ENCODE results near the gene TMC8. TPM values are rescaled to one million over a fixed set of nuclear protein-coding genes. Genes with fewer than 3 reads are reported as not detected.
A peak's percentile ranks its signal among the peaks of the same experiment; 100 is the strongest.
"Not testable (repeated sequence)": the region's sequence is repeated elsewhere in the genome, so short reads cannot be mapped to it uniquely, and the experiment has no call there.

The TMC8 gene
- total RNA-seq, 1 experiment from 2014 or later, result 0.30 TPM

DNA sequence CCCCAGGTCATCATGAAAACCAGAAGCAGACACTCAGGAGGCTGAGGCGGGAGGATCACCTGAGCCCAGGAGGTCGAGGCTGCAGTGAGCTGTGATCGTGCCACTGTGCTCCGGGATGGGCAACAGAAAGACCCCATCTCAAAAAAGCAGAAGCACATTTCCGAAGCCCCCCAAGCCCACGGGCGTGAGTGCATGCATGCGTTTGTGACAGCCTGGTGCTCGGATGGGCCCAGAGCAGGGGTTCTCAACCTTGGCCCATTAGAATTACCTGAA lies 21.1 kb upstream of the TMC8 start:
- no peak for DNase-seq (ENCODE audit: extremely low read depth, low read depth)

DNA sequence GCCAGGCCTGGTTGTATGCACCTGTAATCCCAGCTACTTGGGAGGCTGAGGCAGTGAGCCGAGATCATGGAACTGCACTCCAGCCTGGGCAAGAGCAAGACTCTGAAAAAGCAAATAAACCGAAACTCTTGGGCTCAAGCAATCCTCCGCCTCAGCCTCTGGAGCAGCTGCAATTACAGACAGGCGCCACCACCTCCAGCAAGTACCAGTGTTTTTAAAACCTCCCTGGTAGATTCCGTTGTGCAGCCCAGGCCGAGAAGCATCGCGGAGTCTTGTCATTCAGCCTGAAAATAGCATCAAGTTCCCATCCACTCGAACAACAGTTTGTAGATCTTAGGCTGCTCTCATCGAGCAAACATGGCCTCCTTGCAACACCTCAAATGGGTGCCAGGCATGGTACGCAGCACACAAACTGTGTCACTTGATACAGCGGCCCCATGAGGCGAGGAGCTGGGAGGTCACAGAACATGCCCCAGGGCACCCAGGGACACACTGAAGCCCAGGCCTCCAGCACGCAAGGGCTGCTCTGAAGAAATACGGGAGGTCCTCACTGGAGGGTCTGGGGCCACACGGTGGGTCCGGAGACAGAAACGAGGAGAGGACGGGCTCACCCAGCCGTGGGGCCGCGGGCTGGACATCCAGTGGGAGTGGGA lies 20.1 kb upstream of the TMC8 start:
- DNase-seq (ENCODE audit: extremely low read depth, low read depth), result no peak

DNA sequence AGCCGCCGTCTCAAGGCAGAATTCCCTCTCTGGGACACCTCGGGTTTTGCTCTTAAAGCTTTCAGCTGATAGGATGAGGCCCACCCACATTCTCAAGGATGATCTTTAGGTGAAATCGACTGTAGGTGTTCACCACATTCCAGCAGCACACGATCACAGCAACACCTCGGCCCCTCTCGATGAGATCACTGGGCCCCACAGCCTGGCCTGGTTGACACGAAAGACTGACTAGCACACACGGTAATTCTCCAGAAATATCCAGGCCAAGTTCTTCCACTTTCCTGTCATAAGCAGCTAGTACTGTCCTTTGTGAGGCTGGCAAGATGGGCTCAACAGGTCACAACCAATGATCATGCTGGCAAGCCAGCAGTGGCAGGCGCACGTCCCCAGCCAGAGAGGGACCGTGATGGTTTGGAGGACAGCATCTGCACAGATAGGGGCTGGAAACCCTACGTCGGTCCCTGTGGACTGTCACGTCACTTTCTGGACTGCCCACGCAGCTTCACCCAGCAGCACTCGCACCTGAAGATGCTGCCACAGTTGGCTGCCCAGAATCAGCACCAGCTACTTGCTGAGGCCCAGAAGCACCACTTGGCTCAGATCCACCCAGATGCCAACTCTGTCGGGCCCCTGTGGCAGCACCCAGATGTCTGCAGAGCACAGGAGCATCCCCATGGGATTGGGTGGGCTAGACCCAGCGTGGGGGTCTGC lies 19.4 kb upstream of the TMC8 start:
- no peak for DNase-seq (ENCODE audit: extremely low read depth, low read depth)

DNA sequence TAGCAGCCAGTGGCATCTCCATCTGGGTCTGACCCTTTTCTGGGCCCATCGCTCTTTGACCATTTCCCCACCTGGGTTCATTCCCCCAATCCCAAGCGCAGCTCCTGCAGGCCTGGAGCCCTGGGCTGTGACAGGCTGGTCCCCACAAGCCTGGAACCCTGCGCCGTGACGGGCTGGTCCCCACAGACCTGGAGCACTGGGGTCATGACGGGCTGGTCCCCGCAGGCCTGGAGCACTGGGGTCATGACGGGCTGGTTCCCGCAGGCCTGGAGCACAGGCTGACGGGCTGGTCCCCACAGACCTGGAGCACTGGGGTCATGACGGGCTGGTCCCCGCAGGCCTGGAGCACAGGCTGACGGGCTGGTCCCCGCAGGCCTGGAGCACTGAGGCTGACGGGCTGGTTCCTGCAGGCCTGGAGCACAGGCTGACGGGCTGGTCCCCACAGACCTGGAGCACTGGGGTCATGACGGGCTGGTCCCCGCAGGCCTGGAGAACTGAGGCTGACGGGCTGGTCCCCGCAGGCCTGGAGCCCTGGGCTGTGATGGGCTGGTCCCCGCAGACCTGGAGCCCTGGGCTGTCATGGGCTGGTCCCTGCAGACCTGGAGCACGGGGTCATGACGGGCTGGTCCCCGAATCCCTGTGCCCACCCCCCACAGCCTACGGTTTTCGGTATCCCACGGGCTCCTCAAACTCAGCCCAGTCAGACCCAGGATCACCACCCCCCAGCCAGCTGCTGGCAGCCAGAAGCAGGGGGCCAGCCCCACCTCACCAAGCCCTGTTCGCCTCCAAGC lies 18.6 kb upstream of the TMC8 start:
- no peak for DNase-seq (ENCODE audit: extremely low read depth, low read depth)

DNA sequence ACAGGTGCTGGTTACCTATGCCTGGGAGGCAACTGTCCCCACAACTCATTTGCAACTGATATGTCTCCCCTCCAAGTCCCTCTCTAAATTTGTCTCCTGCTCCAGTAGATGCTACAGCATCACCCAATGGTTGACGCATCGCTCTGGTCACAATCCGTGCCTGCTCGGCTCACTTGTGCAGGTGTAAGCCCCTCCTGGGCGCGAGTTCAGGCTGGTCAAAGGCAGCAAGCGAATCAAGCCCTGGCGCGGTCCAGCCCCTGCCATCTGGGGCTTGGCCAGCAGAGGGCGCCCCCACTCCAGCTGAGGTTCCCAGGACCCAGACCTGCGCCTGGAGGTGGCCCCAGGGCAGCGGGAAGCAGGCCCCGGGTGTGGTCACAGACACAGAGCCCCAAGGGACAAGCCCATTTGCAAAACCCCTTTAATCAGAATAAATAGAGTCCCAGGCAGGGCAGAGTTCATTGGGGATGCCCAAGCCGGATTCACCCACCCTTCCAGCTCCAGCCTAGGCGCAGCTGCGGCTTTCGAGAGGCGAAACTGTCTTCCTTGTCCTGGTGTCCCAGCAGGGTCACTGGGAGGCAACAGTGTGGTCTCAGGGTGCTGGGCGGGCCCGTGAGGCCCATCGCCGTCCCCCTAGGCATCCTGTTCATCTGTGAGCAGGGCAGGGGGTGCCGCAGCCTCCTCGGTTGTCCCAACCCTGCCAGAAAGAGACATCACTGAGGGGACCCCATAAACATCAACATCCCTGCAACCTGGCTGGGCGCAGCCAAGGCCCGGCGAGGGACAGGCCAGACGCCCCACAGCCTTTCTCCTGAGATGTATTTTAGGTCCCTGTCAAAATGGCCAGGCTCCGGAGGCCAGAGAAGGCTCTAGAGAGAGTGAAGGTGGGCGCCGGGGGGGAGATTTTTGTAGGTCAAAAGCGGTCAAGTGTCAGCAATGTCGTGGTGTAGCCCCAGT lies 17.8 kb upstream of the TMC8 start:
- DNase-seq (ENCODE audit: extremely low read depth, low read depth), result peak; percentile 67

DNA sequence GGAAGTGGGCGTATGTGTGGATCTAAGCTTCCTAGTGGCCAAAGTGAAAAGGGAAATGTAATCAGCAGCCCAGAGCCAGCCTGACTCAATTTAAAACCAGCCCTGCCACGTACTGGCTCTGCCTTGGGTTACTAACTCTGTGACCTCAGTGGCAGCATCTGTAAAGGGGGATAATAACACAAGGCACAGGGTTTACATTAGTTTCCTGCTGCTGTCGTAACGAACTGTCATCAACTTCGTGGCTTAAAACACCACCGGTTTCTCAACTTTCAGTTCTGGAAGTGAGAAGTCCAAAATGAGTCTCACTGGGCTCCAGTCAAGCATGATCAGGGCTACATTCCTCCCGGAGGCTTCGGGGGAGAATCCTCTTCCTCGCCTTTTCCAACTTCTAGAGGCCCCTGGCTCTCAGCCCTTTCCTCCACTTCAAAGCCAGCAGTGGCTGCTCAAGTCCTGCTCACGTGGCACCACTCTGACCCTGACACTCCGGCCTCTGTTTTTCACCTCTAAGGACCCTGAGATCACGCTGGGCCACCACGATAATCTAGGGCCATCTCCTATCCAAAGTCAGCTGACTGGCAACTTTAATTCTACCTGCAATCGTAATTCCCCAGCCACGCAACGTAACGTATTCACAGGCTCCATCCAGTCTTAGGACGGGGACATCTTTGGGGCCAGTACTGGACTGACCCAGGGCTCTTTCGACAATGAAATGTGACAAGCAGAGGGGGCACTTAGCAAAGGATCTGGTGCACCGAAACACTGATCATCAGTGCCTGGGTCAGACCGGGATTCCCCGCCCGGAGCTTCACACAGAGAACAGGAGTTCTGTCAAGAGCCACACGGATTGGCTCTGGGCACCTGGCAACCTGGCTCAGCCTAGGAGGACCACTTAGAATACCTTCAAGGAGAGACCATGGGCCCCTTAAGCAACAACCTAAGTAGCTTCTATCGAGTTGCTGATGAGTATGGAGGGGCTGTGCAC lies 16.5 kb upstream of the TMC8 start:
- DNase-seq (ENCODE audit: extremely low read depth, low read depth), result no peak

DNA sequence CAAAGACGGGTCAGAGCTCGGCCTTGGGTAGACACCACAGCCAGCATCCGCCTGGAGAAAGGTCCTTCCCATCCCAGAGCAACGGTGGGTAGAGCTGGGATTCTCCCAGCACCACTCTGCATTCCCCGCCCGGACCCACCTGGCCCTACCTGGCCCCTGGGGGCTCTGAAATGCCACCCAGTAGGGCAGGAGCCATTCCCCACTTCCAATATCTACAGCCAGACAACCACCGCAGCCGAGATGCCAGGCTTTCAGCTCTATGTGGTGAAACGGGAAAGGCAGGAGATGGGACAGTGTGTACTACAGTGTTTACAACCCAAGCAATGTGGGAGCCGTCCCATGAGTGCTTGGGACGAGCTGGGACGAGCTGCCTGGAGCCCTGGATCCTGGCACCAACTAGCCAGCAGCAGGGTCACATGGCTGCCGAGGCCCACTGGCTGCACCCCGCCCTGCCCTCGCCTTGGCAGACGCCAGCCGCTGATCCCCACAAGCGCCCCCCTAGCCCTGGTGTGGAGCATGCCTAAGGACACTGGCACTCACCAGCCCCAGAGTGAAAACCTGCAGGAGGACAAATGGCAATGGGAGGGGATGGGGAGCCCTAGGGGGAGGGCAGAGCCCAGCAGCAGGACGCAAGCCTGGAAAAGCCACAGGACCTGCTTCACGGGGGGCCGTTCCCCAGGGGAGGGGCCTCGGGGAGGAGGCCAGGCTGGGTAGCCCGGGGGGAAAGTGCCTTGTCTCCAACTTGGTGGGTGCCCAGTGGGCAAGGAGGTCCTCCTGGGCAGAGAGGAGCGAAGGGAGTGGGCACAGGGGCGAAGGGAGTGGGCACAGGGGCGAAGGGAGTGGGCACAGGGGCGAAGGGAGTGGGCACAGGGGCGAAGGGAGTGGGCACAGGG lies 15.5 kb upstream of the TMC8 start:
- no peak for DNase-seq (ENCODE audit: extremely low read depth, low read depth)

DNA sequence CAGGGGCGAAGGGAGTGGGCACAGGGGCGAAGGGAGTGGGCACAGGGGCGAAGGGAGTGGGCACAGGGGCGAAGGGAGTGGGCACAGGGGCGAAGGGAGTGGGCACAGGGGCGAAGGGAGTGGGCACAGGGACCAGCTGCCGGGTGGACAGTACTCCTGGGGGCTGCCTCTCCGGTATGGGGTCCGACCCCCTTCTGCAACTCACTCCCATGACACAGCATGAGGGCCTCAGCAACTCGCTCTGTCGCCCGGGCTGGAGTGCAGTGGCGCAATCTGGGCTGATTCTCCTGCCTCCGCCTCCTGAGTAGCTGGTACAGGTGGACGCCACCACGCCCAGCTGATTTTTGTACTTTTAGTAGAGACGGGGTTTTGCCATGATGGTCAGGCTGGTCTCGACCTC lies 14.8 kb upstream of the TMC8 start:
- not testable (repeated sequence) for DNase-seq (ENCODE audit: extremely low read depth, low read depth)

DNA sequence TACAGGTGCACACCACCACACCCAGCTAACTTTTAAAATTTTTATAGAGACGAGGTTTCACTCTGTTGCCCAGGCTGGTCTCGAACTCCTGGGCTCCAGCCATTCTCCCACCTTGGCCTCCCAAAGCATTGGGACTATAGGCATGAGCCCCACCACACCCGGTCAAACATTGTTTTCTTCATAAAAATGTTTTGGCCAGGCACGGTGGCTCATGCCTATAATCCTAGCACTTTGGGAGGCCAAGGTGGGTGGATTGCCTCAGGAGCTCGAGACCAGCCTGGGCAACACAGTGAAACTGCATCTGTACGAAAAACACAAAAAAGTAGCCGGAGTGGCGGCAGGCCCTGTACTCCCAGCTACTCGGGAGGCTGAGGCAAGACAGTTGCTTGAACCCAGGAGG lies 14.2 kb upstream of the TMC8 start:
- no peak for DNase-seq (ENCODE audit: extremely low read depth, low read depth)

DNA sequence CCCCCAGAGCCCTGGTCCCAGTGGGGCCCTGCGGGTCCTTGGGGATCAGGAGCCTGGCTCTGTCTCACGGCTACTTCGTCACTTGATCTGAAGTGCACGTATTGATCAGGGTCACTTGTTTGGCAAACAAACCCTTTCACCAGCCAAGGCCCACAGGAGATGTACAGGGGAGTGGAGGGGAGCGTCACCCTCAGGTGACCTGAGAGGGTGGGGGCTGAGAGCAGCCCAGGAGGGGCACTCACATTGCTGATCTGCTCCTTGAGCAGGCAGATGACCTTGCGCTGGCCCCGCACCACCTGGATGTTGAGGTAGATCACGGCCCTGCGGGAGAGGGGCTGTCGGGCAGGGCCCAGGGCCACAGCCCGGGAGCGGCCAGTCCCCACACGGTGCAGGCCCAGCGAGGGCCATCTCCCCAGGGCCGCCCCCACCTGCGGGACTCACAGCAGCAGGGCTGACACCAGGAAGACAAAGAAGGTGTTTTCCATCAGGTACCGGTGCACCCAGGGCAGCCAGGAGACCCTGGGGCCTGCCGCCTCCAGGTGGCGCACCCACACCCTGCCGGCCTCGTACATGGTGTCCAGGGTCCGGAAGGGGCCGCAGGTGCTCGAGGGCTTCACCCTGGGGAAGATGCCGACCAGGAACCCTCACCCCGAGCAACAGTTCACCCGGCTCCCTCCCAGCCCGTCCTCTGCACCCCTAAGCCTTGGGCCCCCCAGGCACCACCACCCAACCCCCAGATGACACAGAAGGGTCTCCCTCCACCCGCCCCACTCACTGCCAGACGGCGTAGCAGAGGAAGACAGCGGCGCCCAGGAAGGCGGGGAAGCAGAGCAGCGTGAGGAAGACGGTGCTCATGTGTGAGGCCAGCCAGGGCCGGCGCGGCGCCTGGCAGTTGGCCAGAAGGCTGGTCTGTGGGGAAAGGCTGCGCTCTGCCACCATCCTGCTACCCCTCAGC lies 13.3 kb upstream of the TMC8 start:
- DNase-seq (ENCODE audit: extremely low read depth, low read depth), result no peak

DNA sequence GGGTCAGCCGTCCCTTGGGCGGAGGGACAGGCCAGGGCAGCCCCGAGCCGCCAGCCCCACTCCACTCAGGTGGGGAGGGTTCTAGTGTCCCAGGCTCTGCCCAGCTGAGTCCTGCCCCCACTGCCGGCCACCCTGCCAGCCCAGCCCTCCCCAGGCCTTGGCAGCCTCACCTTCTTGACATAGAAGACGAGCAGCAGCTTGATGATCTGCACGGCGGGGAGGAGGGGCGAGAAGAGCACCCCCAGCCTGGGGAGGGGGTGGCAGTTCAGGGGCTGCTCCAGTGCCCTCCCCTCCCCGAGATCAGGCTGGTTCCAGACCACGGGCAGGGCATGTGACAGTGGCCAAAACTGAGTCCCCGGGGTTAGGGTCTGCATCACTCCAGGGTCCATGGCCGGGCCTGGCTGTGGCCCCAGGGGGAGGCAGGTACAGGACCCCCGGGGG lies 11.8 kb upstream of the TMC8 start:
- no peak for DNase-seq (ENCODE audit: extremely low read depth, low read depth)

DNA sequence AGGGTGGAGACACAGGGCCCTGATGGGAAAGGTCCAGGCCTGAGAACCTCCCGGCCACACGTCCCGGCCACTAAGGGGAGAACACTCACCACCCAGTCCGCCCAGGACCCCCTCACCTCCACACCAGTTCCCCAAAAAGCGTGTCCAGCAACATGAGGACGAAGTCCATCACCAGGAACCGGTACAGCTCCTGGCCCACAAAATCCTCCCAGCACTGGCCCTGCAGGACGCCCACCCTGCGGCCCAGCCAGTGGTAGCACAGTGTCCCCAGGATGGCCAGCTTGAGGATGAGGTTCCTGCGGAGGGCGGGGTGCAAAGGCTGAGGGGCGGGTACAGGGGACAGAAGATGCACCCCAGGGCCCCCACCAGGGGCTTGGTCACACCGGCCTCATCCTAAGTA lies 10.0 kb upstream of the TMC8 start:
- DNase-seq (ENCODE audit: extremely low read depth, low read depth), result no peak

DNA sequence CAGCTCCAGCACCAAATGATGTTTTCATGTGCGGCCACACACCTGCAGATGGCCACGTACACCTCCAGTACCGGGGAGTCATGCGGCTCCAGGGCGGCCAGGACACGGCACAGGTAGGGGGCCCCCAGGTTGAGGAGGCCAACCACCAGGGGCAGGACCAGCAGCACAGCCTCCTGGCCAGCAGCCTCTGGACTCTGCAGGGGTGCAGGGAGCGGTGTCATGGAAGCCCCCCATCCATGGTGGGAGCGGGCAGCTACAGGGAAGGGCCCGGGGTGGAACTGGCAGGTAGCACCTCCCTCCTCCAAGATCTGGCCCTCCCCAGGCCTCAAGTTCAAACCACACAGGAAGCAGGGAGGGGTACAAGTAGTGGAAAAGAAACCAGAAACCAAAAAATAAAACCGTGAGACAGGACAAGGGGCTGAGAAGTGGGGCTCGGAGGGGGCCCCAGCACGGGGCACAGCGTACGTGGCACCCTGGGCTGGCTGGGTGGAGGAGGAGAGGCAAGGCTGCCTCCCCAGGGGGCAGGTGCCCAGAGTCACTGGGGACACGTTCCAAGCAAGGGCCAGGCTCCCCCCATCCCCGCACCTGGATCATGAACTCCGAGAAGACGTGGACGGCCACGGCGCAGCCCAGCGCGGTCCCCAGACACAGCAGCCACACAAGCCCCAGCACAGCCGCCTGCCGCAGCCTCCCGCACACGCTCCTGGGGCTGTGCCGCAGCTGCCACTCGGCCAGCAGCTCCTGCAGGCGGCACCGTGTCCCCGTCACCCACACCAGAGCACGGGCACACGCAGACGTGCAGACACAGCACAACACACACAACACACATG lies 9.4 kb upstream of the TMC8 start:
- no peak for DNase-seq (ENCODE audit: extremely low read depth, low read depth)

DNA sequence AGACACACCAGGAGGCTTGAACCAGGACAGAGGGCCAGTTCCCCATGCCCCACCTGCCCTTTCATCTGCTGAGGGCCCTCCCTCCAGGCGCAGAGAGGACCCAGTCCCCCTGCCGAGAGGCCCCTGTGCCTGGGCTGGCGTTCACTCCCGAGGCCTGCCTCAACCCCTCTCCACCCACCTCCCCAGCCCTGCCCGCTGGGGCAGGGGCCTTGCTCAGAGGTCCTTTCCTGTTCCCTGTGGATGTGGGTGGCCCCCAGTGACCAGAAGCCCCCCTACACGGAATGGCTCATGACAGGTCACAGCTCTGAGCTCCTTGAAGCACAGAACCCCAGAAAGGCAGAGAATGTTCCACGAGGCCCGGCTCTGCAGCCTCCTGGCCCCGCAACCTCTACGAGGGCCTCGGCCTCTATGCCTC lies 8.8 kb upstream of the TMC8 start:
- no peak for DNase-seq (ENCODE audit: extremely low read depth, low read depth)

DNA sequence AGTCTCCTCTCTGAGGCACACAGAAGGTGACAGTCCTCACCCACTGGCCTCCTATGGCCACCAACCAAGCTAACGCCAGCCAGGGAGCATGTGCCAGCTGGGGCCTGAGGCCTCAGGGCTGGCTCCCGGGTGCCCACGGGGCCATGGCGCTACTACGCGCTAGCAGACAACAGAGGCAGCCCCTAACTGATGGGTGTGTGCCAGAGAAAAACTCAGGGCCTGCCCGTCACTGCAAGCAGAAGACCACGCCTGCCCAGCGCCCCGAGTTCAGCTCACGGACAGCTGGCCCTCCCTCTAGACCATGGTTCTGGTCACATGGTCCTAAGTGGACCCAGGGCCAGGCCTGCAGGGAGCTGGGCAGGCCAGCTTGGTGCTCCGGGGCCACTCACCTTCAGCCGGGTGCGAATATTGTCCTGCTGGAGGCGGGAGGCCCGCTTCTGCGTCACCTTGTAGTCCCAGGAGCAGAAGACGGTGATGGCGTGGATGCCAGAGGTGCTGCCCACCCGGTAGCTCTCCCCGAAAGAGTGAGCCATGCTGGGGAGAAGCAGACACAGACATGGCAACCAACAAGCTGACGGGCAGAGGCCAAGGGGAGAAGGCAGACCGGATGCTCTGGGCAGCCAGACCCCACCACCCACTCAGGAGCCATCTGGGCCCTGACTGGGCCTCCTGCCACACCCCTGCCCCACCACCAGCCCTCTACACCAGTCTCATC lies 8.2 kb upstream of the TMC8 start:
- DNase-seq (ENCODE audit: extremely low read depth, low read depth), result no peak

DNA sequence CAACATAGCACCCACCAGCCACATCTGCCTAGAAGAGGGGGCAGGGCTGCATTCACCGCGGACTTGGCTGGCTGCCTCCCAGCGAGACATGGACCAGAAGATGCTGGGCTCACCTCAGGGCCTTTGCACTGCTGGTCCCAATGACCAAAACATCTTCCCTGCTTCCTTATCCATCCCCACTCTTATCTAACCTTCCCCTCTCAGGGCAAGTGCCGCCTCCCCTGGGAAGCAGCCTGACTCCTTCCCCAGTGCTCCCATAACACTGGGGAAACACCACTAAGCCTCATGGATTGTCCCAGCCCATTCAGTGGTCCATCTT lies 7.7 kb upstream of the TMC8 start:
- no peak for DNase-seq (ENCODE audit: extremely low read depth, low read depth)

Measured in NCI-H460 (cell line).